HPDE6-E6E7 (cell line): Measurements from ENCODE around the gene MSH2.
"Not testable (repeated sequence)": the region's sequence is repeated elsewhere in the genome, so short reads cannot be mapped to it uniquely, and the experiment has no call there.

Experiments
- DNase-seq: peaks from one replicate; pipeline ENCODE4 v3.0.0; 2011; ENCODE audit warnings: missing footprints; ENCODE audit errors: extremely low spot score

MSH2 gene

DNA sequence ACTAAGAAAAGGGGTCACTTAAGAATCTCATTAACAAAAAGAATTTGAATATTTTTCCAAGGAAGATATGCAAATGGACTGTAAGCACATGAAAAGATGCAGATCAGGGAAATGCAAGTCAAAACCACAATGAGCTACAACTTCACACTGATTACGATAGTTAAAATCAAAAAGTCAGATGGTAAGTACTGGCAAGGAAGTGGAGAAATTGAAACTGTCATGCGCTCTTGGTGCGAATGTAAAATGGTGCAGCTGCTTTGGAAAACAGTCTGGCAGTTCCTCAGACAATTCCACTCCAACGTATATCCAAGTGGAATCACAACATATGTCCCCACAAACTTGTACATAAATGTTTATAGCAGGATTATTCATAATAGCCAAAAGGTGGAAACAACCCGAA is 81.4 kb downstream of the MSH2 start:
- no peak for DNase-seq

GRCh38 chr2:47485177-47485576 is 82.2 kb downstream of the MSH2 start:
- no peak for DNase-seq

DNA sequence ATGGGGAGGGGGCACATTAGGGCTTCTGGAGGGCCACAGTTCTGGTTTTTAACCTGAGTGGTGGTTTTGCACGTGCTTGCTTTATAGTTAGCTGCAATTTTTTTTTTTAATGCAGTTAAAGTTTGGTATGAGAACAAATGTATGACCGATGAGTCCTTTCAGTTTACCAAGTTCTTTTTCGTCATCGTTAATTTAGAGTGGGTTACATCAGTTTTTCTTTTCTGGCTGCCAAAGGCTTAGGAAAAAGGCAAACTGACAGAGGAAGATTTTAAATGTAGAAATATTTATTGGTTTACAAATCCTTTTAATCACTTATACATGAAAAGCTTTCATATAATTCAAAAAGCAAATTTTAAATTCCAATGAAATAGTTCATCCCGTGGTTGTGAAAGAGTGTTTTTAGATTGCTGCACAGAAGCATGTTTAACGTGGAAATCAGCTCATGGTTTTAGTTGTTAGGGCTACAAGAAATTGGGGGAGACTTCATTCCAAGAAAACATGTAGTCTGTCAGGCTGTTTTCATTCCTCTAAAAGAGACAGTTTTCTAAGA is 82.9 kb downstream of the MSH2 start:
- DNase-seq: no peak

DNA sequence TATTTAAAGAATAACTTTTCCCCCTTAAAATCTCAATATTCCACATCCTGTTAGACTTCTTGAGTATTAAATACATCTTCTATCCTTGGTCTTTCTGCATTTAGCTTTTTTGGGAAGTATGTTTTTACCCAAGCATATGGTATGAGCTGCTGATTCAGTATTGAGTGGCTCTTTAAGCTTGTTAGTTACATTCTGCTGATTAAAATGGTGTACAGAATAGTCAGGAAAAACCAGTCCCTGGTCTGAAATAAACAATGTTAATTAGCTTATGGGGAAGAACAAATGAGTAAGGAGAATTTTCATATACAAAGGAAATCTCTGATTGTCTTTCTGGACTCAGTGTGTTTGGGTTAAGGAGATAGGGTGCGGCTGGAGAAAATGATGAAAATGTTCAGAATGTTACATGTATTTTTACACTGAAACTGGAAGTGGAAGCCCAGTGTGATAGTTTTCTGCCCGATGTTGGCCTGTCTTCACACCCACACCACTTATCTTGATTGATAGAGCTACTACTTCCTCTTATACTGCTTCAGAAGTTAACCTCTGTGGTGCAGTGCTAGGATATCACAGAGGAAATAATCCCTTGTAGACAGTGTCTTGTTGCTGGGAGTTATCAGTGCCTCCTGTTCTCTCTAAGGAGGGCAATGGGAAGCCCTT is 84.0 kb downstream of the MSH2 start:
- DNase-seq: no peak

DNA sequence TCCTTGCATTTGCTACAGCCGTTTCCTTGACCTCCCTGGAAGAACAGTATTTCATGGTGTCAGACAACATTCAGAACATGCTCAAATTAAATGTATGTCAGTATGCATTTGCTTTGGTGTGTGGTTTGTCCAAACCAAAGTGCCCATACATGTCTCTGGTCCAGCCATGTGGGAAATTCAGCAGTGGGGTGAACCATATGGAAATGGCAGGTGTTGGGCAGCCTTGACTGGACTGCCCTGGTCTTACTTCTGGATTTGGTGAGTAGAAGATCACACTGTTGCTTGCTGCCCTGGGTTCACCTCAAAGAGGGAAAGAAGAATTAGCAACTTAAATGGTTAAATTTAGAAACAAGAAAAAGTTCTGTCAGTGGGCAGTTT is 84.5 kb downstream of the MSH2 start:
- no peak for DNase-seq

DNA sequence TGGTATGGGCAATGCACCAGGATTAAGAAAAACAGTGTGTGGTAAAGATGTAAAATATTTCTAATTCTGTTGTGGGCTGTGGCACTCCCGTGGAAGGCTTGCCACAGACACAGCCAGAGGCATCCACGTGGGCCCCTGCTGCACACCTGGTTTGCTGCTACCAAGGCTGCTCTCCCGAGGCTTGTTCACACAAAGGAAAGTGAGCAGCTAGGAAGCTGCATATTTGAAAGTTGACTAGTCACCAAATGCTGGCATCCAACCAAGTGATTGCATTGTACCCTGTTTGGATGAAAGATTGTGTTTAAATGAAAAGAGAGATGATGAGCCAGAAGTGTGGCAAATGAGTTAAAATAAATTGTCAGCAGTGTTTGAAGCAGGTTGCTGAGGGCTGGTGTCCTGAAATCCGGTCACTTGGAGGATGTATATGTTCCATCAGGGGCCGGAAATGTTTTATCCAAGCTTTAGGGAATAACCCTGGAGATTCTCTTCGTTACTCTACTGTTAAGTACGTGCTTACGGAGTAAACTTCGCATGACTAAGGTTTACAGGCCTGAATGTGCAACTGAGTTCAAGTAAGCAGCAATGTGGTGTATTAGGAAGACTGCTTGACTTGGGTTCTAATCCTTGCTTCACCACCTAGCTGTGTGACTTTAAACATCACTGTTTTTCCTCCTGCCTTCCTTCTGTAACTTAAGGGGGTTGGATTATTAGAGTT is 86.1 kb downstream of the MSH2 start:
- DNase-seq: peak; percentile 79

DNA sequence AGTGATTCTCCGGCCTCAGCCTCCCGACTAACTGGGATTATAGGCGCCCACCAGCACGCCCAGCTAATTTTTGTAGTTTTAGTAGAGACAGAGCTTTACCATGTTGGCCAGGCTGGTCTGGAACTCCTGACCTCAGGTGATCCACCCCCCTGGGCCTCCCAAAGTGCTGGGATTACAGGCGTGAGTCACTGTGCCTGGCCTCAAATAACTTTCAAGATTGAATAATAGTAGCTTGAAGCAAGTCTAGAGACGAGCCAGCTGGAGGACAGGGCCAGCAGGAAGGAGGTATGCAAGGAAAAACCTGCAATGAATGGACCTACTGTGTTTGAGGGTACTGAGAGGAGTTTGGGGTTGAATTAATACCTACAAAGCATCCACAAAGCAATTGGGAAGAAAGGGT is 87.5 kb downstream of the MSH2 start:
- no peak for DNase-seq

DNA sequence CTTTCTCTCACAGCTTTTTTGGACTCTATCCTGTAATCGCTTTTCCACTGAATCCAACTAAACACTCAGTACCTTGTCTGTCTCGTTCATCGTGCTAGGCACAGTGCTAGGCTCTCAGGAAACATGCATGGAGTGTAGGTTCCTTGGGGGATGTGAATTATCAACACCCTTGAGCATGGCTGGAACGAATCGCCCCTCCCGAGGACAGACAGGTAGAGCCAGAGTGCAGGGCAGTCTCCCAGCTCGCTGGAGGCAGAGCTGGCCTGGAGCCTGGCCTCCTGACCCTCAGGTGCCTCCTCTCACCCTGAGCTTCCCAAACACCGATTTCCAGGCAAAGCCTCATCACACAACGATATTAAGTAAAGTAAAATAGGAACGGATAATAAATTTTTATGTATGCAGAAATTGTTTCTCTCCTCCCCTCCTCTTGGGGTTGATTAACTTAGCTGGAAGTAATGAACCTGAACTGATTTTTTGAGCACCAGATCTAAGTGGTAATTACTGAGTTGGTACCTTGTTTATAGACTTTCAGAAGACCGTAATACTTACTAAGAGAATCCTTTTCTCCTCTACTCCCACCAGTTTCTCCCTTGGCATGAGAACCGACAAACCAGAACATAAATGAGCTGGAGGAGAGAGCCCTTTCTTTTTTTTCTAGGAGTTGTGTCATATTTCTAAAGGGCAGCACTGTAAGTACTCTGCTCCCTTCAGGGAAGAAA is 90.5 kb downstream of the MSH2 start:
- no peak for DNase-seq

GRCh38 chr2:47494267-47495130 is 91.5 kb downstream of the MSH2 start:
- no peak for DNase-seq

DNA sequence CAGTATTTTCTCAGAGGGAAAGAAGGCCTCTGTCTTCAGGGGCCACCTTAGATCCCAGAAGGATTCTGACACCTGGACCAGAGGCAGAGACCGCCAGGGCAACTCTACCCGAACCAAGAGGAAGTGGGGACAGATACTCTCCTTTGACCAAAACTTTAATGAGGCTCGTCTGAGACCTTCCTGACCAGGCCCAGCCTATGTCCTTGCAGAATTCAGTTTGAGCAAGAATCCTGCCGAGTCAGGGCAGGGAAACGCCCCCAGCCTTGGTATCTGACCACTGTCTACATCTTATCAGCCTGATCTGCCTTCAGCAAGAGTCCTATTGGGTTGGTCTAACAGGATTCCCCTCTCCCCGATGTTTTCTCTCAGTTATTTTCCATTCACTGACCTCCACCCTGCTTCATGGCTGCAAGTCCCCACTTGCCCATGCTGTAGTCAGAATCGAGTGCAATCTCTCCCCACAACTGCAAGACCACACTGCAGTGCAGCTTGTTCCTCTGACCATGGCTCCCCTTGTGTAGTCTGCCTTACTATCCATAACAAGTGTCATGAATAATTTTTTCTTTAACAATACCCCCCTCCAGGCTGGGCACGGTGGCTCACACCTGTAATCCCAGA is 95.0 kb downstream of the MSH2 start:
- no peak for DNase-seq

GRCh38 chr2:47499093-47499492 is 96.1 kb downstream of the MSH2 start:
- no peak for DNase-seq

GRCh38 chr2:47499621-47500309 is 96.8 kb downstream of the MSH2 start:
- DNase-seq: no peak

DNA sequence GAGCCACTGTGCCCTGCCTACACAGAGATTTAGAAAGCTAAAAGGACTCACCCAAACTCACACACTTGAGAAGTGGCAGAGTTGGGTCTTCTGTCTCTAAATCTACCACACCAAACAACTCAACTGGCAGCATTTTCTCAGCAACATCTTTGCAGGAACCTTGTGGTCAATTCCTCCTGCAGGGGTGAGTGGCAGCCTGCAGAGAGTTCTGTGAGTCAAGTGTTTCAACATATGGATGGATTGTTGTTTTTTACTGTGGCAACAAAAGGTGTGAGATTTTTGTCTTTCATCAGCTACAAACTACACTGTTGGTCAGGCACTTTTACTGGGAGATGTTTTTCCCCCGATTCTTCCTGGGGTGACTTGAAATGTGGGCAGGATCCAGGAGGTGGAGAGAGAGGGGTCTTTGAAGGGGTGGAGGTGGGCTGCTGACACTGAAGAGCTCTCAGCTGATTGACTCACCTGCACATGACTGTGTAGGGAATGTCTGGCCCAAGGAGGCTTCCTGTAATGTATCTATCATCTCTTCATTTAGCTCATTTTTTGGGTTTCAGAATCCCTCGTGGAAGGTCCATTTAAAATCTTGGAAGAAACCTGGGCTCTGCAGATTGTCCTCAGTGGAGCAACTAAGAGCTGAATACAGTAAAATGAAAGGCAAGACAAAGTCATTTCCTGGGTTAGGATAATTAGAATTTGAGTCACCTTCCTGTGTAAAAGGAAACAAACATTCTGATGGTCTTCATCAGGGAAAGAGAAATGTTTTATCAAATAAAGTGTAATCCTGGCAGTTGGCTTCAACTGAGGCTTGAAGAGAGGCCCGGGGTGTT is 98.6 kb downstream of the MSH2 start:
- peak; percentile 33 for DNase-seq

DNA sequence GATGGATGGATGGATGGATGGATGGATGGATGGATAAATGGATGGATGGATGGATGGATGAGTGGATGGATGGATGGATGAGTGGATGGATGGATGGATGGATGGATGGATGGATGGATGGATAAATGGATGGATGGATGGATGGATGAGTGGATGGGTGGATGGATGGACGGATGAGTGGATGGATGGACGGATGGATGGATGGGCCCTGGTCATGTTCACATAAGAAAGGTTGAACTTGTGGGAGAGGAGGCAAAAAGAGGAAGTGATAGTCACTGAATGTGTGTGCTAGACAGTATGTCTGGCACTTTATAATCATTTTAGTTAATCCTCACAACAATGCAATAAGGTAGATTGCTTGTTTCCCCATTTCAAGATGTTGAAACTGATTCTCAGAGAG is 99.5 kb downstream of the MSH2 start:
- not testable (repeated sequence) for DNase-seq

- no peak for DNase-seq
Observed at GRCh38 chr2:47503481-47504070, 100.6 kb downstream of the MSH2 start.

- DNase-seq: no peak
Observed at GRCh38 chr2:47504174-47504810, 101.3 kb downstream of the MSH2 start.

DNA sequence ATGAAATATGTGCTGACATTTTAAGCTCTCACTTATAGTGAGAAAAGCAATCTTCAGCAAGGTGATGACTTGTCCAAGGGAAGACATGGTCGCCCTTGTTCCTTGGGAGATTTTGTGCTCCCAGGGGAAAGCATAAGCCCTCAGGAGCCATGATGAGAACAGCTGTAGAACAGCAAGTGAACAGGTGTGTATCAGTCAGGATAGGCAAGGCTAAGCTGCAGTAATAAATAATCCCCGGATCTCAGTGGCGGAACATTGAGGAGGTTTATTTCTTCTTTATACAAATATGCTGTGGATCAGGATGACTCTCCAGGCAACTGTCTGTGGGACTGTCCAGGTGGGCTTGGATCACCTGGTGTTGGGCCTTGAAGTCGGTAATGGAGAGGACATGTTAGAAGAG is 103.1 kb downstream of the MSH2 start:
- DNase-seq: no peak

DNA sequence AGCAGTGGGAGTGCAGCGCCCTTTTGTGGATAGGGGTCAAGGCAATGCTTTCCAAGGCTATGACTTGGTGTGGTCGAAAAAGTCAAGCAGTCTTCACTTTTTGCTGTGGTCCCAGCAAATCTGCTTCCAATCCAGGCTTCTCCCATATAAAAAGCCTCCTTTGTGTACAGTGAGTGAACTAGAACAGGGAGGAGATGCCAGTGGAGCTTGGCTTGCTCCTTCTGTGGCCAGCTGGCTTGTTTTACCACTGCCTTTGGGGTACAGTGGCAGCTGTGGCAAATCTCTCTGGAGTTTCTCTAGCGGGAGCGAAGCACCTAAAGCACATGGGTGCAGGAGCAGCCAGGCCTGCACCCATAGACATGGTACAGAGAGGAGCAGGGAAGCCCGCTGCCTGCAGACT is 103.5 kb downstream of the MSH2 start:
- no peak for DNase-seq

DNA sequence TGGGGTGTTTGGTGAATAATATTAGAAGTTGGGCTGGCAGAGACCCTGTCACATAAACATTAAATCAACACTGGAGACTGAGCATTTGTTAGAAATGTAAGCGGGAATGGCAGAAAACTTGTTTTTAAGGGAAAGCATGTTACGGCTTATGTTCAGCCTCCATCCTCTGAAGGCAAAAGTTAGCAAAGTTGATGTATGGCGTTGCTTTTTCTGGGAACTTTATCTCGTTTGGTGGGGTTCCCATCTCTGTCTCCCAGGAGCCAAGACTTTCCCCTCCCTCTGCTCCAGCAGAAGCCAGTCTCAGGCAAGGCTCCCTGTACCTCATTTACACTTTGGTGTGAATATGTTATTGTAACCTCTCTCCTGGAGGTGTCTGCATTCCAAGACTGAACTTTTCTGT is 105.1 kb downstream of the MSH2 start:
- no peak for DNase-seq
